ENCODE data around the gene C3.

DNA sequence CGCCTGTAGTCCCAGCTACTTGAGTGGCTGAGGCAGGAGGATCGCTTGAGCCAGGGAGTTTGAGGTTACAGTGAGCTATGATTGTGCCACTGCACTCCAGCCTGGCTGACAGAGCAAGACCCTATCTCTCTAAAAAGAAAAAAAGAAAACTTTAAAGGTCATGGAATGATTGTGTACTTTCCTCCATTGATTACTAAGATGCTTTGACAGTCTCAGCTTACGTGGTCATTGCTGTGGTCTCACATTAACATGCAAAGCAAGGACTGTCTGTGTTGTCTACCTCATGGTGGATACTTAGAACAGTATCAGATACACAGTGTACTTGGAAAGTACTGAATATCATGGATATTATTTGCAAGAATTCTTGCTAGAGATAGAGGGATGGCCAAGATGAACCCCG lies 36.5 kb downstream of the C3 start:
- TF ChIP-seq, protein P1, sequence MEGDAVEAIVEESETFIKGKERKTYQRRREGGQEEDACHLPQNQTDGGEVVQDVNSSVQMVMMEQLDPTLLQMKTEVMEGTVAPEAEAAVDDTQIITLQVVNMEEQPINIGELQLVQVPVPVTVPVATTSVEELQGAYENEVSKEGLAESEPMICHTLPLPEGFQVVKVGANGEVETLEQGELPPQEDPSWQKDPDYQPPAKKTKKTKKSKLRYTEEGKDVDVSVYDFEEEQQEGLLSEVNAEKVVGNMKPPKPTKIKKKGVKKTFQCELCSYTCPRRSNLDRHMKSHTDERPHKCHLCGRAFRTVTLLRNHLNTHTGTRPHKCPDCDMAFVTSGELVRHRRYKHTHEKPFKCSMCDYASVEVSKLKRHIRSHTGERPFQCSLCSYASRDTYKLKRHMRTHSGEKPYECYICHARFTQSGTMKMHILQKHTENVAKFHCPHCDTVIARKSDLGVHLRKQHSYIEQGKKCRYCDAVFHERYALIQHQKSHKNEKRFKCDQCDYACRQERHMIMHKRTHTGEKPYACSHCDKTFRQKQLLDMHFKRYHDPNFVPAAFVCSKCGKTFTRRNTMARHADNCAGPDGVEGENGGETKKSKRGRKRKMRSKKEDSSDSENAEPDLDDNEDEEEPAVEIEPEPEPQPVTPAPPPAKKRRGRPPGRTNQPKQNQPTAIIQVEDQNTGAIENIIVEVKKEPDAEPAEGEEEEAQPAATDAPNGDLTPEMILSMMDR (IDR thresholded peaks at IDR 0.05): no peak
- no peak for TF ChIP-seq POLR2A (IDR thresholded peaks at IDR 0.05)
